ENCODE data around the gene YPEL2. TPM values are rescaled to one million over a fixed set of nuclear protein-coding genes. Genes with fewer than 3 reads are reported as not detected.

The YPEL2 gene, protein sequence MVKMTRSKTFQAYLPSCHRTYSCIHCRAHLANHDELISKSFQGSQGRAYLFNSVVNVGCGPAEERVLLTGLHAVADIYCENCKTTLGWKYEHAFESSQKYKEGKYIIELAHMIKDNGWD
- 73.8 and 91.6 TPM in 2 replicates for total RNA-seq

DNA sequence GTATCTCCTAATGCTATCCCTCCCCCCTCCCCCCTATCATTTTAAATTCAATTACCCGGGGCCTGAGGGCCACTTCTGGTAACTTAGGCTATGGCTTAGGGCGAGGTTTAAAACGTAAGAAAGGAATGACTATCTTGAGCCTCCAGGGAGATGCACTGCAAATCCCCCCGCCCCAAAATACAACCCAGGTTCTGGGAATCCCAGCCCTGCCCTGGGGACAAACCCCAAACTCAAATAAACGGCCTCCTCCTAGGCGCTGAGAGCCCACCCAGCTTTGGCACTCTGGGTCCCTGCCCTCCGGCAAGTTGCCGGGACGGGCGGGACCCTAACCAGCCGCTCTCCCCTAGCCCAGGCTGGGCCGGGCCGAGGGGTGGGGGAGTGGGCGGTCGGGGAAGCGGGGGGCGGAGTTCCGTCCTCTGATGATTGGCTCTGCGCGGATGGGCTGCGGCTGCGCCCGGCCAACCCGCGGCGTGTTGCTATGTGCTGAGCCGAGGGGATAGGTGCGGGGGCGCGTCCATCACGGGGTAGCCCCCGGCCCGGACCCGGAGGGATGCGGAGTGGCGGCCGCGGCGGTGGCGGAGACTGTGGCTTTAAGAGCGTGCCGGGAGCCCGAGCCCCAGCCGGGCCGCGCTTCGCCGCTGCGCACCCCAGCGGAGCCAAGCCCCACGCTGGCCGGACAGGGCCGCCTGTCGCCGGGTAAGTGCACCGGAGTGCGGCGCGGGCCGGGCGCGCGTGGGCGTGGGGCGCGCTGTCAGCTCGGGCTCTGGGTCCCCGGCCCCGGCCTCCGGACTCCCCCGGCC is at the start of gene YPEL2:
TSS of gene YPEL2 (plus strand) at position 527 of the 800 bp plus-strand sequence. CDS start 21,755 bp downstream, outside the sequence.

Small RNA genes lying within 50 kb of the gene (small RNA-seq; reads per million reads assigned to genes)
- 0.24 reads per million for gene MIR4729

Other genes starting within 250 kb of the YPEL2 start
- 45.8 and 48.0 TPM in 2 replicates for gene TRIM37, start 224.8 kb upstream of the YPEL2 start, total RNA-seq
- gene SKA2, start 176.5 kb upstream of the YPEL2 start, total RNA-seq, result 24.5 and 53.9 TPM in 2 replicates
- gene PRR11, start 175.9 kb upstream of the YPEL2 start, total RNA-seq, result 14.7 and 24.6 TPM in 2 replicates
- gene SMG8, start 121.6 kb upstream of the YPEL2 start, total RNA-seq, result 23.5 and 27.4 TPM in 2 replicates
- 2.6 and 3.2 TPM in 2 replicates for gene GDPD1, start 111.1 kb upstream of the YPEL2 start, total RNA-seq
- gene DHX40, start 234.0 kb downstream of the YPEL2 start, total RNA-seq, result 51.0 and 52.2 TPM in 2 replicates

Measured in vein endothelial cell (primary cell).